GM12878 (cell line): ENCODE data around the gene SLC1A6. TPM values are rescaled to one million over a fixed set of nuclear protein-coding genes. Genes with fewer than 3 reads are reported as not detected.
"Not testable (repeated sequence)": the region's sequence is repeated elsewhere in the genome, so short reads cannot be mapped to it uniquely, and the experiment has no call there.

Experiments used
- ATAC-seq: fragments of 200-7000 bp; cut with Tn5 transposase; 3 replicates; pipeline ENCODE4 v1.9.1; 2020; ENCODE audit warnings: mild to moderate bottlenecking, moderate library complexity
- BruUV-seq: library from RNA; stranded (reverse); fragments of 400-500 nt; replicated peaks from 2 replicates; lab custom pipeline; 2021; lab: Mats Ljungman, UMichigan
- CTCF ChIA-PET: fragments of 300-600 bp; sonication (Branson Sonifier 250); formaldehyde crosslinking; extraction: SDS; loops from one replicate; lab custom pipeline; 2021; ENCODE audit warnings: inconsistent platforms; lab: Yijun Ruan, JAX
- POLR2A ChIA-PET: fragments of 350-600 bp; formaldehyde crosslinking; extraction: SDS; loops from one replicate; lab custom pipeline; 2021; ENCODE audit warnings: inconsistent platforms; lab: Charles Lee
- RAD21 ChIA-PET: fragments of 300-600 bp; sonication (Branson Sonifier 250); formaldehyde crosslinking; loops from one replicate; lab custom pipeline; 2023; ENCODE audit warnings: antibody characterized with exemption; ENCODE audit not compliant: unreplicated experiment; lab: Charles Lee
- SMC1A ChIA-PET: fragments of 300-600 bp; sonication (Branson Sonifier 250); formaldehyde crosslinking; loops from one replicate; lab custom pipeline; 2023; ENCODE audit not compliant: unreplicated experiment, uncharacterized antibody; lab: Charles Lee
- DNase-seq: peaks from one replicate; pipeline ENCODE4 v3.0.0-alpha.2; 2011; ENCODE audit warnings: low read depth, low spot score
- FAIRE-seq: peaks from 3 replicates; lab custom pipeline; 2011; peaks lifted over from hg19 to GRCh38; lab: Jason Lieb, UNC
- H2AFZ ChIP-seq: 2 replicates; pipeline ENCODE4 v1.6.0; 2011; ENCODE audit warnings: low read depth, low read length, control low read depth; ENCODE audit not compliant: control insufficient read depth
- H3K27ac ChIP-seq: 2 replicates; pipeline ENCODE4 v1.5.1; 2011; ENCODE audit warnings: control low read depth; ENCODE audit not compliant: control insufficient read depth, insufficient read depth
- H3K27me3 ChIP-seq, 2 experiments: replicated peaks in 1 of 2; 2 replicates each; pipeline versions ENCODE4 v1.6.0 to v1.6.1; 2011; ENCODE audit warnings: low read length in 1 of 2; ENCODE audit not compliant: control insufficient read depth in 2 of 2, insufficient read depth in 2 of 2
- H3K36me3 ChIP-seq, 2 experiments: 2 replicates each; pipeline ENCODE4 v1.5.1; 2011; ENCODE audit warnings: low read length in 1 of 2; ENCODE audit not compliant: control insufficient read depth in 2 of 2, insufficient read depth in 2 of 2
- H3K4me1 ChIP-seq: 2 replicates; pipeline ENCODE4 v1.6.1; 2011; ENCODE audit warnings: mild to moderate bottlenecking, low read length, moderate library complexity, mixed read lengths; ENCODE audit not compliant: control insufficient read depth, insufficient read depth
- H3K4me2 ChIP-seq: 2 replicates; pipeline ENCODE4 v1.6.0; 2011; ENCODE audit warnings: control low read depth; ENCODE audit not compliant: control insufficient read depth, insufficient read depth
- H3K4me3 ChIP-seq: fragments of 200-600 bp; sonication (generic); 2 replicates; pipeline ENCODE4 v1.5.1; 2016
- H3K79me2 ChIP-seq: 2 replicates; pipeline ENCODE4 v1.6.0; 2011; ENCODE audit warnings: low read length; ENCODE audit not compliant: control insufficient read depth, insufficient read depth
- H3K9ac ChIP-seq: 2 replicates; pipeline ENCODE4 v1.8.0; 2011; ENCODE audit warnings: low read length, control low read depth, mixed read lengths; ENCODE audit not compliant: control insufficient read depth, insufficient read depth
- H3K9me3 ChIP-seq: replicated peaks from 3 replicates; pipeline ENCODE4 v1.5.1; 2011; ENCODE audit warnings: mild to moderate bottlenecking, low read length; ENCODE audit not compliant: control insufficient read depth, insufficient read depth
- H4K20me1 ChIP-seq: 2 replicates; pipeline ENCODE4 v1.6.0; 2011; ENCODE audit not compliant: control insufficient read depth, insufficient read depth
- BHLHE40 ChIP-seq, 2 experiments: fragments of 450-650 bp in 1 of 2; IDR thresholded peaks; 2 replicates each; pipeline ENCODE4 v1.6.1; 2011 to 2017; ENCODE audit warnings: low read depth in 2 of 2, borderline replicate concordance in 1 of 2, improper control_type of control experiment in 1 of 2, low read length in 1 of 2, mild to moderate bottlenecking in 1 of 2
- BMI1 ChIP-seq: fragments of 450-650 bp; IDR thresholded peaks from 2 replicates; pipeline ENCODE4 v1.6.1; 2016; ENCODE audit warnings: mild to moderate bottlenecking, moderate library complexity, borderline replicate concordance
- CEBPZ ChIP-seq: fragments of 150-350 bp; IDR thresholded peaks from 2 replicates; pipeline ENCODE4 v1.6.1; 2016; ENCODE audit warnings: low read depth, low read length
- POLR2AphosphoS2 ChIP-seq: IDR thresholded peaks from 2 replicates; pipeline ENCODE4 v1.6.1; 2011; ENCODE audit warnings: low read depth, mild to moderate bottlenecking, low read length, improper control_type of control experiment, moderate library complexity
- POLR2AphosphoS5 ChIP-seq: IDR thresholded peaks from 2 replicates; pipeline ENCODE4 v1.6.1; 2011; ENCODE audit warnings: mild to moderate bottlenecking, low read length, inconsistent platforms
- WGBS: methylation state at CpG from one replicate; pipeline ENCODE4 v1.1.6; 2016; ENCODE audit warnings: low lambda C conversion rate; ENCODE audit not compliant: insufficient replicate concordance, insufficient coverage; ENCODE audit errors: missing lambda C conversion rate; 5-methylcytosine and 5-hydroxymethylcytosine counted together
- in situ Hi-C: fragments of 300-500 bp; cut with MboI; formaldehyde crosslinking; loops from 9 replicates; pipeline ENCODE4 v1.14.3; 2018; ENCODE audit warnings: mixed read lengths
- intact Hi-C: fragments of 100-400 bp; cut with micrococcal nuclease; formaldehyde crosslinking; loops from one replicate; pipeline ENCODE4 v1.14.2; 2022; ENCODE audit not compliant: unreplicated experiment
- polyA plus RNA-seq, 11 experiments: library from polyadenylated mRNA; depleted of rRNA in 4 of 11; unstranded in 6 of 11; stranded (reverse) in 5 of 11; fragments of >200 nt; fragmentation: Nextera tagmentation in 4 of 11; fragmentation: Illumina TruSeq in 1 of 11; extraction: Ambion mirVana in 4 of 11; extraction: Trizol in 1 of 11; gene quantifications; 1 replicate in 1 of 11; 2 replicates in 10 of 11; pipeline versions ENCODE4 v1.2.1 to v1.2.3, GENCODE V29; 2011 to 2016; ENCODE audit warnings: inconsistent platforms in 2 of 11, missing spikeins in 2 of 11, low read depth in 1 of 11
- total RNA-seq, 4 experiments: library from RNA; depleted of rRNA in 3 of 4; stranded (reverse); fragments of >200 nt in 3 of 4; fragmentation: Illumina TruSeq in 1 of 4; extraction: Trizol in 1 of 4; gene quantifications; 2 replicates each; pipeline versions ENCODE4 v1.2.1 to v1.2.3, GENCODE V29; 2013 to 2021
- TF ChIP-seq, protein P1 (sequence below): fragments of 450-650 bp; IDR thresholded peaks from 2 replicates; pipeline ENCODE4 v1.6.1; 2016; ENCODE audit warnings: mild to moderate bottlenecking

SLC1A6 gene
- total and polyA plus RNA-seq, 10 of the 15 experiments (the other 5 are each of a cell fraction or from before 2014, with no cell fraction given): 0.06 TPM; not detected in 9

DNA sequence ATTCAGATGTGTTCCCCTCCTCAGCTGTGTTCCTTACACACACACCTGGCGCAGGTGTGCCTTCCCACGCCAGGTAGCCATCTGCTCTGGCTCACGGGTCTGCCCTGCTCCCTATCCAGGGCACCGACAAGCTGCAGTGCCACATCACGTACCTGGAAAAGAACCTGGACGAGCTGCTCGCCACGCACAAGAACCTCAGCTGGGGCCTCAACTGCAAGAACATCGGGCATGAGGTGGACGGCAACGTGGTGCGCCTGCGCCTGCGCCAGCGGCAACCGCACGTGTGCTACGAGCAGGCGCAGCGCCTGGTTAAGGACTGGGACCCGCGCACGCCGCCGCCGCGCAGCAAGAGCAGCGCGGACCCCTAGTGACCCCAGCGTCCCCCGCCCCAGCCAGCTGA lies 43.1 kb upstream of the SLC1A6 start (continued):
- TF ChIP-seq CEBPZ (no peak), POLR2AphosphoS2 (no peak), BMI1 (no peak), POLR2AphosphoS5 (no peak)

DNA sequence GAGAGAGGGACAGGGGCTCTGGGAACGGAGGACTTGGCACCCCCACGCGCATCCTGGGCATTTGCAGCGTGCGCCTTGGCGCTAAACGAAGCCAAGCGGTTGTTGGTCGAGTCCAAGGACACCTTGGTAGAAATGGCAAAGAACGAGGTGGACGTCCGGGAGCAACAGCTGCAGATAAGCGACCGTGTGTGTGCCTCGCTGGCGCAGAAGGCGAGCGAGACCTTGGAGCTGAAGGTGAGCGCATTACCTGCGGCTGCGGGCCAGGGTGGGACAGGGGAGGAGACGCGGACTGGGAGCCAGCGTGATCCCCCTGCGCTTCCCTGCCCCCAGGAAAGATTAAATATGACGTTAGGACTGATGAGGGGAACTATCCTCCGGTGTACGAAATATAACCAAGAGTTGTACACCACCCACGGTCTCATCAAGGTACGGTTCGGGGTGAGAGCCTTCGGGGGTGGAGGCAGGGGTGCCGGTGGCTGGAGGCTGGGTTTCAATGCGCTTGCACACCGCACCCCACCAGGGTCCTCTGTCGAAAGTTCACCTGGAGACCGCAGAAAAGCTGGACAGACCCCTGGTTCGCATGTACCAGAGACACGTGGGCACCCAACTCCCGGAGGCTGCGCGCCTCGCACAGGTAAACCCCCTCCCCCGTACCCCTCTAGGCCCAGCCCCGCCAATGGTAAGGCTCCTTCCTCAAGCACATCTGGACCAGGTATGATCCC lies 41.8 kb upstream of the SLC1A6 start:
- Histone ChIP-seq H4K20me1 (no peaks in the 10 kb centered on the region), H3K4me1 (no peaks in the 10 kb centered on the region), H3K27ac (no peak overlapping the region), H3K27me3 (no peaks in the 10 kb centered on the region; a peak in 1 of 4 replicates), H3K36me3 (no peaks in the 10 kb centered on the region), H3K4me2 (no peak overlapping the region), H2AFZ (no peak overlapping the region), H3K9ac (no peak overlapping the region), H3K4me3 (no peak overlapping the region), H3K79me2 (no peaks in the 10 kb centered on the region), H3K9me3 (no peaks in the 10 kb centered on the region)
- WGBS: 64% methylated on average over 25 of the region's 45 CpGs
- no TSS peak for BruUV-seq
- TF ChIP-seq, protein P1, sequence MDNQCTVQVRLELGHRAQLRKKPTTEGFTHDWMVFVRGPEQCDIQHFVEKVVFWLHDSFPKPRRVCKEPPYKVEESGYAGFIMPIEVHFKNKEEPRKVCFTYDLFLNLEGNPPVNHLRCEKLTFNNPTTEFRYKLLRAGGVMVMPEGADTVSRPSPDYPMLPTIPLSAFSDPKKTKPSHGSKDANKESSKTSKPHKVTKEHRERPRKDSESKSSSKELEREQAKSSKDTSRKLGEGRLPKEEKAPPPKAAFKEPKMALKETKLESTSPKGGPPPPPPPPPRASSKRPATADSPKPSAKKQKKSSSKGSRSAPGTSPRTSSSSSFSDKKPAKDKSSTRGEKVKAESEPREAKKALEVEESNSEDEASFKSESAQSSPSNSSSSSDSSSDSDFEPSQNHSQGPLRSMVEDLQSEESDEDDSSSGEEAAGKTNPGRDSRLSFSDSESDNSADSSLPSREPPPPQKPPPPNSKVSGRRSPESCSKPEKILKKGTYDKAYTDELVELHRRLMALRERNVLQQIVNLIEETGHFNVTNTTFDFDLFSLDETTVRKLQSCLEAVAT: no peak
- no peak for TF ChIP-seq BHLHE40 (IDR thresholded peaks at IDR 0.05; ENCODE audit: borderline replicate concordance in 1 of 2, low read depth in 2 of 2, low read length in 1 of 2)
- in situ Hi-C loops (no loop called here), intact Hi-C loops (no loop called here)
- ATAC-seq: no peak
- ChIA-PET SMC1A (no interaction called here), CTCF (no interaction called here), POLR2A (no interaction called here), RAD21 (no interaction called here)
- no peak for FAIRE-seq
- DNase-seq: no peak

GRCh38 chr19:15018836-15019235 lies 39.2 kb upstream of the SLC1A6 start:
- POLR2A ChIA-PET, intact Hi-C loops, H3K9me3 ChIP-seq, in situ Hi-C loops, FAIRE-seq, H3K4me3 ChIP-seq, DNase-seq, H3K4me1 ChIP-seq, H3K27ac ChIP-seq, H3K27me3 ChIP-seq, H2AFZ ChIP-seq, BruUV-seq, H3K36me3 ChIP-seq, RAD21 ChIA-PET, SMC1A ChIA-PET, H3K9ac ChIP-seq, ATAC-seq, H3K79me2 ChIP-seq, H4K20me1 ChIP-seq, H3K4me2 ChIP-seq, CTCF ChIA-PET: not testable (repeated sequence)
- WGBS: 20% methylated on average over 3 of the region's 3 CpGs
